HepG2 (cell line): ENCODE measurements around the gene MYL9. TPM values are rescaled to one million over a fixed set of nuclear protein-coding genes. Genes with fewer than 3 reads are reported as not detected.
A peak's percentile ranks its signal among the peaks of the same experiment; 100 is the strongest.

Source experiments
- BATF2 ChIP-seq: sonication (generic); formaldehyde crosslinking; IDR thresholded peaks from 2 replicates; pipeline ENCODE4 v1.8.0; 2022; ENCODE audit warnings: mild to moderate bottlenecking, missing genetic modification reagents, moderate library complexity
- BRCA1 ChIP-seq: sonication (generic); formaldehyde crosslinking; IDR thresholded peaks from 2 replicates; pipeline ENCODE4 v1.4.0; 2020; ENCODE audit warnings: missing genetic modification reagents
- BRD4 ChIP-seq: sonication (generic); formaldehyde crosslinking; IDR thresholded peaks from 2 replicates; pipeline ENCODE4 v1.4.0; 2020; ENCODE audit warnings: missing genetic modification reagents
- CHCHD3 ChIP-seq: sonication (generic); formaldehyde crosslinking; IDR thresholded peaks from 2 replicates; pipeline ENCODE4 v1.8.0; 2022; ENCODE audit warnings: mild to moderate bottlenecking, missing genetic modification reagents, moderate library complexity
- EHMT2 ChIP-seq: fragments of 200-600 bp; sonication (generic); IDR thresholded peaks from 2 replicates; pipeline ENCODE4 v1.7.0; 2017; ENCODE audit warnings: antibody characterized with exemption, low read depth, low read length, borderline replicate concordance
- ELF3 ChIP-seq: IDR thresholded peaks from 2 replicates; pipeline ENCODE4 v1.6.1; 2016; ENCODE audit warnings: missing genetic modification reagents, missing compliant biosample characterization
- MED13 ChIP-seq: sonication (generic); formaldehyde crosslinking; IDR thresholded peaks from 2 replicates; pipeline ENCODE4 v1.5.0; 2020; ENCODE audit warnings: missing genetic modification reagents
- MXD1 ChIP-seq: sonication (generic); formaldehyde crosslinking; IDR thresholded peaks from 2 replicates; pipeline ENCODE4 v1.4.0; 2020; ENCODE audit warnings: mild to moderate bottlenecking, missing genetic modification reagents
- NFE2L1 ChIP-seq: sonication (generic); formaldehyde crosslinking; IDR thresholded peaks from 2 replicates; pipeline ENCODE4 v1.4.0; 2020; ENCODE audit warnings: missing genetic modification reagents, mild to moderate bottlenecking, borderline replicate concordance
- PRPF4 ChIP-seq: fragments of 200-400 bp; formaldehyde crosslinking; IDR thresholded peaks from 2 replicates; pipeline ENCODE4 v1.6.1; 2016; ENCODE audit warnings: low read length, low read depth; ENCODE audit not compliant: poor library complexity, severe bottlenecking
- RXRB ChIP-seq: IDR thresholded peaks from 2 replicates; pipeline ENCODE4 v1.6.1; 2016; ENCODE audit warnings: borderline replicate concordance, missing genetic modification reagents, missing compliant biosample characterization
- SMAD9 ChIP-seq: sonication (generic); formaldehyde crosslinking; IDR thresholded peaks from 2 replicates; pipeline ENCODE4 v1.5.1; 2020; ENCODE audit warnings: mild to moderate bottlenecking, missing genetic modification reagents
- SPEN ChIP-seq: sonication (generic); formaldehyde crosslinking; IDR thresholded peaks from 2 replicates; pipeline ENCODE4 v1.5.1; 2020; ENCODE audit warnings: low read depth, mild to moderate bottlenecking, missing genetic modification reagents
- TFE3 ChIP-seq: IDR thresholded peaks from 2 replicates; pipeline ENCODE4 v1.6.1; 2016
- TGIF2 ChIP-seq: IDR thresholded peaks from 2 replicates; pipeline ENCODE4 v1.6.1; 2016; ENCODE audit warnings: control low read depth, missing compliant biosample characterization
- ZBTB14 ChIP-seq: sonication (generic); formaldehyde crosslinking; IDR thresholded peaks from 2 replicates; pipeline ENCODE4 v1.4.0; 2020; ENCODE audit warnings: missing genetic modification reagents
- ZNF329 ChIP-seq: sonication (generic); formaldehyde crosslinking; IDR thresholded peaks from 2 replicates; pipeline ENCODE4 v1.9.0; 2021; ENCODE audit warnings: low read depth, mild to moderate bottlenecking, missing genetic modification reagents
- ZNF367 ChIP-seq: sonication (generic); formaldehyde crosslinking; IDR thresholded peaks from 2 replicates; pipeline ENCODE4 v1.4.0; 2020; ENCODE audit warnings: missing genetic modification reagents, borderline replicate concordance
- polyA plus RNA-seq, 8 experiments: library from polyadenylated mRNA; depleted of rRNA in 3 of 8; stranded (reverse) in 7 of 8; unstranded in 1 of 8; fragments of >200 nt; fragmentation: Illumina TruSeq in 4 of 8; extraction: Trizol in 4 of 8; gene quantifications; 2 replicates each; pipeline versions ENCODE4 v1.2.1 to v1.2.3, GENCODE V29; 2011 to 2016; ENCODE audit warnings: low read depth in 4 of 8, missing spikeins in 1 of 8, mixed read lengths in 1 of 8; ENCODE audit not compliant: insufficient read depth in 1 of 8
- total RNA-seq, 5 experiments: library from RNA; depleted of rRNA; stranded (reverse); fragments of >200 nt; fragmentation: Illumina TruSeq; extraction: Trizol; gene quantifications; 2 replicates each; pipeline ENCODE4 v1.2.3, GENCODE V29; 2016; ENCODE audit warnings: low read depth in 1 of 5
- TF ChIP-seq, protein P1 (sequence below): sonication (generic); formaldehyde crosslinking; IDR thresholded peaks from 2 replicates; pipeline ENCODE4 v1.4.0; 2020; ENCODE audit warnings: missing genetic modification reagents
- TF ChIP-seq, protein P2 (sequence below): sonication (generic); formaldehyde crosslinking; IDR thresholded peaks from 2 replicates; pipeline ENCODE4 v1.9.0; 2022; ENCODE audit warnings: low read depth, missing genetic modification reagents

The MYL9 gene
- total and polyA plus RNA-seq, 2 of the 13 experiments (the other 11 are each of a cell fraction or from before 2014, with no cell fraction given) = 0.87 to 2.2 TPM

GRCh38 chr20:36574366-36575135 lies 33.2 kb downstream of the MYL9 start (continued):
- TF ChIP-seq TGIF2 (peak; percentile 45; the same call in 1 of the 2 replicates), SPEN (CRISPR knock-in tag) (peak; percentile 17; the same call in 1 of the 2 replicates), BRD4 (CRISPR knock-in tag) (peak; percentile 72; the same call in 1 of the 2 replicates), BATF2 (CRISPR knock-in tag) (peak; percentile 90; the same call in 1 of the 2 replicates), ZNF367 (no peak), PRPF4 (peak; percentile 36), MED13 (CRISPR knock-in tag) (0 out of 2 replicates have a peak, but pooled peaks have one; percentile 3), NFE2L1 (CRISPR knock-in tag) (no peak; the same call in 1 of the 2 replicates), TFE3 (peak; percentile 63; the same call in 1 of the 2 replicates), BRCA1 (no peak; the same call in 1 of the 2 replicates), ELF3 (CRISPR knock-in tag) (peak; percentile 62; the same call in 1 of the 2 replicates), ZNF329 (CRISPR knock-in tag) (peak; percentile 15; the same call in 1 of the 2 replicates), ZBTB14 (CRISPR knock-in tag) (peak; percentile 64), CHCHD3 (CRISPR knock-in tag) (peak; percentile 93), MXD1 (CRISPR knock-in tag) (peak; percentile 98), EHMT2 (no peak), RXRB (CRISPR knock-in tag) (peak; percentile 39; the same call in 1 of the 2 replicates), SMAD9 (CRISPR knock-in tag) (0 out of 2 replicates have a peak, but pooled peaks have one; percentile 80)
- TF ChIP-seq, protein P1, sequence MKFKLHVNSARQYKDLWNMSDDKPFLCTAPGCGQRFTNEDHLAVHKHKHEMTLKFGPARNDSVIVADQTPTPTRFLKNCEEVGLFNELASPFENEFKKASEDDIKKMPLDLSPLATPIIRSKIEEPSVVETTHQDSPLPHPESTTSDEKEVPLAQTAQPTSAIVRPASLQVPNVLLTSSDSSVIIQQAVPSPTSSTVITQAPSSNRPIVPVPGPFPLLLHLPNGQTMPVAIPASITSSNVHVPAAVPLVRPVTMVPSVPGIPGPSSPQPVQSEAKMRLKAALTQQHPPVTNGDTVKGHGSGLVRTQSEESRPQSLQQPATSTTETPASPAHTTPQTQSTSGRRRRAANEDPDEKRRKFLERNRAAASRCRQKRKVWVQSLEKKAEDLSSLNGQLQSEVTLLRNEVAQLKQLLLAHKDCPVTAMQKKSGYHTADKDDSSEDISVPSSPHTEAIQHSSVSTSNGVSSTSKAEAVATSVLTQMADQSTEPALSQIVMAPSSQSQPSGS (CRISPR knock-in tag) = no peak
- TF ChIP-seq, protein P2, sequence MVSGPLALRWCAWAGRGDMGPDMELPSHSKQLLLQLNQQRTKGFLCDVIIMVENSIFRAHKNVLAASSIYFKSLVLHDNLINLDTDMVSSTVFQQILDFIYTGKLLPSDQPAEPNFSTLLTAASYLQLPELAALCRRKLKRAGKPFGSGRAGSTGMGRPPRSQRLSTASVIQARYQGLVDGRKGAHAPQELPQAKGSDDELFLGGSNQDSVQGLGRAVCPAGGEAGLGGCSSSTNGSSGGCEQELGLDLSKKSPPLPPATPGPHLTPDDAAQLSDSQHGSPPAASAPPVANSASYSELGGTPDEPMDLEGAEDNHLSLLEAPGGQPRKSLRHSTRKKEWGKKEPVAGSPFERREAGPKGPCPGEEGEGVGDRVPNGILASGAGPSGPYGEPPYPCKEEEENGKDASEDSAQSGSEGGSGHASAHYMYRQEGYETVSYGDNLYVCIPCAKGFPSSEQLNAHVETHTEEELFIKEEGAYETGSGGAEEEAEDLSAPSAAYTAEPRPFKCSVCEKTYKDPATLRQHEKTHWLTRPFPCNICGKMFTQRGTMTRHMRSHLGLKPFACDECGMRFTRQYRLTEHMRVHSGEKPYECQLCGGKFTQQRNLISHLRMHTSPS = 0 out of 2 replicates have a peak, but pooled peaks have one; percentile 51
